Gastroesophageal sphincter (tissue), 4 donors: Measurements from ENCODE around the gene GRAMD2B. TPM values are rescaled to one million over a fixed set of nuclear protein-coding genes. Genes with fewer than 3 reads are reported as not detected.
"Not testable (repeated sequence)": the region's sequence is repeated elsewhere in the genome, so short reads cannot be mapped to it uniquely, and the experiment has no call there.

Source experiments
- ATAC-seq: fragments of 150-250 bp; one replicate; pipeline ENCODE4 v1.9.1; 2016; ENCODE audit warnings: mild to moderate bottlenecking, moderate library complexity
- H3K27ac ChIP-seq, 4 donors: fragments of 200-600 bp; sonication (generic) in 3 of 4; 1 replicate in 3 of 4; 2 replicates in 1 of 4; pipeline ENCODE4 v1.5.1; 2016 to 2019
- H3K27me3 ChIP-seq: fragments of 200-600 bp; sonication (generic); one replicate; pipeline ENCODE4 v1.5.1; 2019
- H3K36me3 ChIP-seq, 2 donors: fragments of 200-600 bp; sonication (generic); one replicate each; pipeline ENCODE4 v1.5.1; 2019; ENCODE audit warnings: control low read depth in 1 of 2
- H3K4me1 ChIP-seq, 3 donors: fragments of 200-600 bp; sonication (generic); 1 replicate in 2 of 3; 2 replicates in 1 of 3; pipeline ENCODE4 v1.5.1; 2016 to 2019; ENCODE audit warnings: control low read depth in 2 of 3
- H3K4me3 ChIP-seq, 2 donors: fragments of 200-600 bp; sonication (generic); one replicate each; pipeline ENCODE4 v1.5.1; 2019; ENCODE audit warnings: mild to moderate bottlenecking in 1 of 2, moderate library complexity in 1 of 2
- H3K9me3 ChIP-seq, 3 donors: fragments of 200-600 bp; sonication (generic); one replicate each; pipeline ENCODE4 v1.5.1; 2017 to 2019; ENCODE audit warnings: control low read depth in 2 of 3
- CTCF ChIP-seq, 4 experiments: fragments of 200-600 bp in 2 of 4; fragments of 450-650 bp in 2 of 4; sonication (generic) in 1 of 4; IDR thresholded peaks; one replicate each; pipeline ENCODE4 v1.5.1; 2017 to 2019; ENCODE audit warnings: antibody characterized with exemption in 4 of 4, mild to moderate bottlenecking in 2 of 4, moderate library complexity in 2 of 4
- EP300 ChIP-seq: sonication (generic); formaldehyde crosslinking; IDR thresholded peaks from one replicate; pipeline ENCODE4 v1.6.1; 2017; ENCODE audit warnings: antibody characterized with exemption, mild to moderate bottlenecking
- POLR2A ChIP-seq, 2 donors: fragments of 450-650 bp; IDR thresholded peaks; one replicate each; pipeline ENCODE4 v1.6.1; 2017; ENCODE audit warnings: antibody characterized with exemption in 2 of 2, mild to moderate bottlenecking in 2 of 2, moderate library complexity in 1 of 2
- POLR2AphosphoS5 ChIP-seq: sonication (generic); formaldehyde crosslinking; IDR thresholded peaks from one replicate; pipeline ENCODE4 v1.6.1; 2017; ENCODE audit warnings: antibody characterized with exemption
- WGBS, 2 donors: methylation state at CpG; one replicate each; pipeline ENCODE4 v1.1.5; 2018; ENCODE audit warnings: low coverage in 1 of 2; 5-methylcytosine and 5-hydroxymethylcytosine counted together
- total RNA-seq, 4 donors: library from RNA; depleted of rRNA; stranded (reverse); fragments of >200 nt; gene quantifications; one replicate each; pipeline ENCODE4 v1.1.0, GENCODE V29; 2016

The GRAMD2B gene
- total RNA-seq, 4 donors from 2014 or later, result 47.7 to 66.0 (median 53.2) TPM

DNA sequence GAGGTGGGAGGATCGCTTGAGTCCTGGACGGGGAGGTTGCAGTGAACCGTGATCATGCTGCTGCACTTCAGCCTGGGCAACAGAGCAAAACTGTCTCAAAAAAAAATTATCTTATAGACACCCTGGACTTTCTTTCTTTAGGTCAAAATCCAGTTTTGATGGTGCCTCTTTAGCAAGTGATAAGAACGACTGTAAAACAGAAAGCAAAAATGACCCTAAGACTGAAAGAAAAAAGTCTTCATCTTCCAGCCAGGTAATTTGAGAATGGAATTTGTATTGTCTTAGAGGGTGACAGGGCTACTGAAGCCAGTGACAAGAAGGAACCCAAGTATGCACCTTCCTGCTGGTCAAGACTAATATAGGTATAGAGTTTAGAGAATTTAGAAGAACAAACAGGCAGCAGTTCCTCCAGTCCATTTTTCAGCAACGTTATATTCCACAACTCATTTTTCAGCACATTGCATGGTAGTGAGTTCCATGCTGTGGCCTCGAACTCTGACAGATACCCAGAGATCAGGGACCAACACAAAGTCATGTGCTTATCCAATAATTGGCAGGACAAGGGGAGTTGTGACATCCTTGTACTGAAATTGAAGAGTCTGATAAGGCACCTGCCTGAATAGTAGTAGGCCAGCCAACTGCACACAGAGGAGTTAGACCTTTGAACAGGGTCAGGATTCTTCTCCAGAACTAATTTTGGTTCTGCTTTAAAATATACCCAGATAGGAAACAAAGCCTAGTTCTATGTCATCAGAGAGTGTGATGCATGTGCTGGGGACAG lies 46.5 kb downstream of the GRAMD2B start:
- no peak for TF ChIP-seq POLR2AphosphoS5
- TF ChIP-seq POLR2A (IDR thresholded peaks at IDR 0.05), result no peak
- no peak for TF ChIP-seq EP300
- TF ChIP-seq CTCF (IDR thresholded peaks at IDR 0.05), result no peak
- no peak for ATAC-seq
- Histone ChIP-seq H3K4me3 (no peak overlapping the region), H3K36me3 (peaks cover 6 to 87% of the 10 kb centered on the region in 2 donors), H3K9me3 (no peaks in the 10 kb centered on the region), H3K4me1 (peaks cover 0 to 5% (median 0%) of the 10 kb centered on the region in 3 donors), H3K27ac (no peak overlapping the region), H3K27me3 (no peaks in the 10 kb centered on the region)
- WGBS, 2 donors, result 86 to 93% methylated on average over 2 to 3 of the region's 6 CpGs

DNA sequence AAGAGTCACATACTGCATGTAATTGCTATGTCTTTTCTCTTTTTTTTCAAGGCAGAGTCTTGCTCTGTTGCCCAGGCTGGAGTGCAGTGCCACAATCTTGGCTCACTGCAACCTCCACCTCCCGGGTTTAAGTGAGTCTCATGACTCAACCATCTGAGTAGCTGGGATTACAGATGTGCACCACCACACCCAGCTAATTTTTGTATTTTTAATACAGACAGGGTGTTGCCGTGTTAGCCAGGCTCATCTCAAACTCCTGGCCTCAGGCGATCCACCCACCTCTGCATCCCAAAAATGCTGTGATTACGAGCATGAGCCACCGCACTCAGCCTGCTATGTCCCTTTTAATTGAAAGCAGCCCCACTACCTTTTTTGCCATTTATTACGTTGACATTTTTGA lies 47.3 kb downstream of the GRAMD2B start:
- H3K36me3 ChIP-seq, result peaks cover 6 to 87% of the 10 kb centered on the region in 2 donors
- 81 to 88% methylated on average over 6 of the region's 6 CpGs for WGBS, 2 donors
- not testable (repeated sequence) for H3K9me3 ChIP-seq, H3K4me3 ChIP-seq, H3K4me1 ChIP-seq, H3K27me3 ChIP-seq
- peak overlapping the region in 2 of 4 donors; percentile 3 to 34 for H3K27ac ChIP-seq
- peak; percentile 18 for ATAC-seq

DNA sequence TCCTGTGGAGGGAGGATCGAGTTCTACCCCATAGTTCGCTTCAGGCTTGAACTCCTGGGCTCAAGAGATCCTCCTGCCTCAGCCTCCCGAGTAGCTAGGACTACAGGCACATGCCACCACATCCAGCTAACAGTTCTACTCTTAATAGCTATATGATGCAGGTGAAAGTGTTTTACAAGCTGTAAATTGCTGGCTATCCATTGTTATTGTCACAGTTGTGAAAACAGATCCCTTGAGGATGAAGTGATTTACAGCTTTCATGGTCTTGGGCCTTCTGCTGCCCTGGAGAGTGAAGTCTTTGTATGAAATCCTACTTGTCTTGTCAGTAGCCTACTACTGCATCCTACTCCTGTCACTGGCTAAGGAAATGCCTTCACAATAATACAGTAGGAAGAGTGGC lies 48.0 kb downstream of the GRAMD2B start:
- H3K9me3 ChIP-seq, result no peaks in the 10 kb centered on the region
- peak overlapping the region in 2 of 4 donors; percentile 3 to 34 for H3K27ac ChIP-seq
- H3K27me3 ChIP-seq, result no peaks in the 10 kb centered on the region
- ATAC-seq, result no peak
- WGBS, 2 donors, result 63 to 94% methylated on average over 3 of the region's 3 CpGs
- H3K4me3 ChIP-seq, result no peak overlapping the region
- TF ChIP-seq POLR2A (IDR thresholded peaks at IDR 0.05) (no peak), EP300 (no peak), POLR2AphosphoS5 (no peak)
- peaks cover 0 to 5% (median 0%) of the 10 kb centered on the region in 3 donors for H3K4me1 ChIP-seq
- peaks cover 6 to 87% of the 10 kb centered on the region in 2 donors for H3K36me3 ChIP-seq

GRCh38 chr5:126471875-126472537 lies 48.8 kb downstream of the GRAMD2B start:
- ATAC-seq, result peak; percentile 23
- Histone ChIP-seq H3K4me1 (peaks cover 0 to 8% (median 0%) of the 10 kb centered on the region in 3 donors), H3K9me3 (no peaks in the 10 kb centered on the region), H3K27me3 (no peaks in the 10 kb centered on the region), H3K4me3 (no peak overlapping the region), H3K36me3 (peaks cover 6 to 82% of the 10 kb centered on the region in 2 donors), H3K27ac (peak overlapping the region in 1 of 4 donors; percentile 3)
- WGBS, 2 donors, result 82 to 84% methylated on average over 2 to 3 of the region's 3 CpGs
- TF ChIP-seq CTCF (IDR thresholded peaks at IDR 0.05) (no peak), POLR2A (IDR thresholded peaks at IDR 0.05) (no peak), EP300 (no peak), POLR2AphosphoS5 (no peak)

DNA sequence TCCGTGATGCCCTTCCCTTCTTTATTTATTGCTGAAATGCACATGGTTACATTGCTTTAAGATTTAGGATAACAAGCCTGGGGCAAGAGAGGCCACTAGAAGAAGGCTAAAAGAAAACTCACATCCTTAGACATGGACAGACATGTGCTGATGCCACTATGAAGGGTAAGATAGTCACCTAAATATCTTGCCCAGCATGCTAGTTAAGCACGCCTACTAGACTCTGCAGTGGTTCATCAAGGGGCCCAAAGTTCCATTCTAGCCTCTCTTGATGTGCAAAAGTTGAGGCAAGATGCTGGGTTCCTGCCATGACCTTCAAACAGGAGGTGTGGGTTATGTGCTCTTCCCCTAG lies 49.3 kb downstream of the GRAMD2B start:
- Histone ChIP-seq H3K36me3 (peaks cover 6 to 78% of the 10 kb centered on the region in 2 donors), H3K27me3 (no peaks in the 10 kb centered on the region), H3K27ac (no peak overlapping the region), H3K9me3 (no peaks in the 10 kb centered on the region), H3K4me1 (peaks cover 0 to 13% (median 0%) of the 10 kb centered on the region in 3 donors), H3K4me3 (no peak overlapping the region)
- no peak for TF ChIP-seq CTCF (IDR thresholded peaks at IDR 0.05)
- TF ChIP-seq EP300, result no peak
- TF ChIP-seq POLR2A (IDR thresholded peaks at IDR 0.05), result no peak
- no peak for TF ChIP-seq POLR2AphosphoS5
- WGBS, 2 donors, result 88 to 89% methylated on average over 2 of the region's 2 CpGs
- no peak for ATAC-seq
